ENCODE data around the gene NPRL2.

Gene NPRL2

GRCh38 chr3:50383750-50384149 is 33.2 kb upstream of the NPRL2 start:
- TF ChIP-seq TAF1 (IDR thresholded peaks at IDR 0.05; ENCODE audit: borderline replicate concordance, low read depth, low read length) = no peak
- TF ChIP-seq POLR2A (IDR thresholded peaks at IDR 0.05; ENCODE audit: low read depth, low read length) = no peak
- no peak for TF ChIP-seq POLR2AphosphoS5 (IDR thresholded peaks at IDR 0.05; ENCODE audit: low read depth, low read length)
- DNase-seq (ENCODE audit: insufficient read length) (no peak), FAIRE-seq (no peak)

- DNase-seq (ENCODE audit: insufficient read length) (no peak), FAIRE-seq (no peak)
- no peak for TF ChIP-seq TAF1 (IDR thresholded peaks at IDR 0.05; ENCODE audit: borderline replicate concordance, low read depth, low read length)
- TF ChIP-seq POLR2AphosphoS5 (IDR thresholded peaks at IDR 0.05; ENCODE audit: low read depth, low read length) = no peak
These were observed 32.1 kb upstream of the NPRL2 start for GRCh38 chr3:50382722-50383121.

- FAIRE-seq (no peak), DNase-seq (ENCODE audit: insufficient read length) (no peak)
- TF ChIP-seq POLR2AphosphoS5 (IDR thresholded peaks at IDR 0.05; ENCODE audit: low read depth, low read length) (no peak), POLR2A (IDR thresholded peaks at IDR 0.05; ENCODE audit: low read depth, low read length) (no peak), TAF1 (IDR thresholded peaks at IDR 0.05; ENCODE audit: borderline replicate concordance, low read depth, low read length) (no peak)
These were observed 30.8 kb upstream of the NPRL2 start for GRCh38 chr3:50381383-50381782.

GRCh38 chr3:50380405-50381085 is 30.0 kb upstream of the NPRL2 start:
- FAIRE-seq (no peak), DNase-seq (ENCODE audit: insufficient read length) (no peak)
- TF ChIP-seq POLR2AphosphoS5 (IDR thresholded peaks at IDR 0.05; ENCODE audit: low read depth, low read length) (no peak), POLR2A (IDR thresholded peaks at IDR 0.05; ENCODE audit: low read depth, low read length) (no peak), TAF1 (IDR thresholded peaks at IDR 0.05; ENCODE audit: borderline replicate concordance, low read depth, low read length) (no peak)

GRCh38 chr3:50378757-50379156 is 28.2 kb upstream of the NPRL2 start:
- FAIRE-seq (no peak), DNase-seq (ENCODE audit: insufficient read length) (no peak)
- TF ChIP-seq POLR2A (IDR thresholded peaks at IDR 0.05; ENCODE audit: low read depth, low read length) = no peak
- TF ChIP-seq POLR2AphosphoS5 (IDR thresholded peaks at IDR 0.05; ENCODE audit: low read depth, low read length) = no peak
- TF ChIP-seq TAF1 (IDR thresholded peaks at IDR 0.05; ENCODE audit: borderline replicate concordance, low read depth, low read length) = no peak

- DNase-seq (ENCODE audit: insufficient read length) (no peak), FAIRE-seq (no peak)
- no peak for TF ChIP-seq POLR2AphosphoS5 (IDR thresholded peaks at IDR 0.05; ENCODE audit: low read depth, low read length)
- no peak for TF ChIP-seq POLR2A (IDR thresholded peaks at IDR 0.05; ENCODE audit: low read depth, low read length)
- no peak for TF ChIP-seq TAF1 (IDR thresholded peaks at IDR 0.05; ENCODE audit: borderline replicate concordance, low read depth, low read length)
These were observed 27.4 kb upstream of the NPRL2 start for GRCh38 chr3:50378024-50378423.

GRCh38 chr3:50375258-50375931 is 24.8 kb upstream of the NPRL2 start:
- DNase-seq (ENCODE audit: insufficient read length) (no peak), FAIRE-seq (no peak)
- no peak for TF ChIP-seq TAF1 (IDR thresholded peaks at IDR 0.05; ENCODE audit: borderline replicate concordance, low read depth, low read length)

GRCh38 chr3:50374363-50375257 is 24.0 kb upstream of the NPRL2 start:
- FAIRE-seq (no peak), DNase-seq (ENCODE audit: insufficient read length) (no peak)
- TF ChIP-seq POLR2A (IDR thresholded peaks at IDR 0.05; ENCODE audit: low read depth, low read length) = no peak

GRCh38 chr3:50373146-50374051 is 22.8 kb upstream of the NPRL2 start:
- TF ChIP-seq POLR2AphosphoS5 (IDR thresholded peaks at IDR 0.05; ENCODE audit: low read depth, low read length) (no peak), TAF1 (IDR thresholded peaks at IDR 0.05; ENCODE audit: borderline replicate concordance, low read depth, low read length) (no peak), POLR2A (IDR thresholded peaks at IDR 0.05; ENCODE audit: low read depth, low read length) (no peak)
- no peak for FAIRE-seq
- no peak for DNase-seq (ENCODE audit: insufficient read length)

- FAIRE-seq (no peak), DNase-seq (ENCODE audit: insufficient read length) (no peak)
- TF ChIP-seq POLR2A (IDR thresholded peaks at IDR 0.05; ENCODE audit: low read depth, low read length) (no peak), TAF1 (IDR thresholded peaks at IDR 0.05; ENCODE audit: borderline replicate concordance, low read depth, low read length) (no peak), POLR2AphosphoS5 (IDR thresholded peaks at IDR 0.05; ENCODE audit: low read depth, low read length) (no peak)
These were observed 21.8 kb upstream of the NPRL2 start for GRCh38 chr3:50372349-50372748.

GRCh38 chr3:50371133-50371685 is 20.6 kb upstream of the NPRL2 start:
- no peak for DNase-seq (ENCODE audit: insufficient read length)
- FAIRE-seq = no peak
- no peak for TF ChIP-seq POLR2AphosphoS5 (IDR thresholded peaks at IDR 0.05; ENCODE audit: low read depth, low read length)
- no peak for TF ChIP-seq POLR2A (IDR thresholded peaks at IDR 0.05; ENCODE audit: low read depth, low read length)
- TF ChIP-seq TAF1 (IDR thresholded peaks at IDR 0.05; ENCODE audit: borderline replicate concordance, low read depth, low read length) = no peak

All from GM12892 (cell line).